Erythroblast (primary cell): ENCODE data around the gene KRT33B.

Experiments used
- DNase-seq, 2 experiments: peaks; one replicate each; lab custom pipeline; 2025; lab: John Stamatoyannopoulos, UW
- GATA1 ChIP-seq: IDR thresholded peaks from 2 replicates; pipeline ENCODE4 v1.6.1; 2011; ENCODE audit warnings: low read depth, mild to moderate bottlenecking, control low read depth, low read length, moderate library complexity
- POLR2A ChIP-seq: IDR thresholded peaks from 2 replicates; pipeline ENCODE4 v1.6.1; 2011; ENCODE audit warnings: mild to moderate bottlenecking, low read length

Gene KRT33B

GRCh38 chr17:41332239-41332638, 37.4 kb downstream of the KRT33B start:
- TF ChIP-seq POLR2A, result no peak
- TF ChIP-seq GATA1, result no peak
- DNase-seq, result no peak

- no peak for TF ChIP-seq GATA1
- TF ChIP-seq POLR2A, result no peak
- DNase-seq, result no peak
Measured at GRCh38 chr17:41331606-41332005, 38.0 kb downstream of the KRT33B start.

GRCh38 chr17:41329279-41329948, 40.2 kb downstream of the KRT33B start:
- DNase-seq, result peak; percentile 25 to 38
- no peak for TF ChIP-seq GATA1
- no peak for TF ChIP-seq POLR2A

- no peak for DNase-seq
- TF ChIP-seq GATA1, result no peak
- TF ChIP-seq POLR2A, result no peak
Measured at GRCh38 chr17:41328207-41328606, 41.4 kb downstream of the KRT33B start.

DNA sequence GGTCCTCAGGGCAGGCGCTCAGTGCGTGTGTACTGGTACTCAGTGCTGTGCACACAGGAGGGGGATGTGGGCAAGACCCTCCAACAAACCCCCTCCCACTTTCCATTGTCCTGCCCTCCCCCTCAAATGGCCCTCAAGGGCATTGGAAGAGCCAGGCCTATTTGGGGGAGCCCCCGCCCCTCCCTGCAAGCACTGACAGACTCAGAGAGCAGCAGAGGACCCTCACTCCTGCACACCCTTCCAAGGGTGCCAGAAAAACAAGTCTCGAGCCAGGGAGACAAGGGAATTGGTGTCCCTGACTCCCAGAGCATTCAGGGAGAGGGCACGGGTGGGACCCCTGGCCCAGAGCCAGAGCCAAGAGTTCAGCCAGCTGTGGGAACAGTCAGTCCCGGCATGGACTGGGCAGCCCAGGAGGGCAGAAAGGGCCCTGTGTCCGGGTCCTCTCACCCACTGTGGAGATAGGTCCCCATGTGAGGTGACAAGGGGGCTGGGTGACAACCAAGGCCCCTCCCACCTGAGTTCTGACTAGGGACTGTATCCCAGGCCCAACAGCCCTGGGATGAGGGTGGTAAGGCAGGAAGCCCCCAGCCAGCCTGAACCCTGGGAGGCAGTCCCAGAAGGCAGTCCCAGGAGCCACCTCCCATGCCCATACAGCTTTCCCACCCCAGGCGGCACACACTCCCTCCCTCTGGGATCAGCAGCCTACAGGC, 42.0 kb downstream of the KRT33B start:
- TF ChIP-seq POLR2A, result no peak
- TF ChIP-seq GATA1, result no peak
- no peak for DNase-seq

DNA sequence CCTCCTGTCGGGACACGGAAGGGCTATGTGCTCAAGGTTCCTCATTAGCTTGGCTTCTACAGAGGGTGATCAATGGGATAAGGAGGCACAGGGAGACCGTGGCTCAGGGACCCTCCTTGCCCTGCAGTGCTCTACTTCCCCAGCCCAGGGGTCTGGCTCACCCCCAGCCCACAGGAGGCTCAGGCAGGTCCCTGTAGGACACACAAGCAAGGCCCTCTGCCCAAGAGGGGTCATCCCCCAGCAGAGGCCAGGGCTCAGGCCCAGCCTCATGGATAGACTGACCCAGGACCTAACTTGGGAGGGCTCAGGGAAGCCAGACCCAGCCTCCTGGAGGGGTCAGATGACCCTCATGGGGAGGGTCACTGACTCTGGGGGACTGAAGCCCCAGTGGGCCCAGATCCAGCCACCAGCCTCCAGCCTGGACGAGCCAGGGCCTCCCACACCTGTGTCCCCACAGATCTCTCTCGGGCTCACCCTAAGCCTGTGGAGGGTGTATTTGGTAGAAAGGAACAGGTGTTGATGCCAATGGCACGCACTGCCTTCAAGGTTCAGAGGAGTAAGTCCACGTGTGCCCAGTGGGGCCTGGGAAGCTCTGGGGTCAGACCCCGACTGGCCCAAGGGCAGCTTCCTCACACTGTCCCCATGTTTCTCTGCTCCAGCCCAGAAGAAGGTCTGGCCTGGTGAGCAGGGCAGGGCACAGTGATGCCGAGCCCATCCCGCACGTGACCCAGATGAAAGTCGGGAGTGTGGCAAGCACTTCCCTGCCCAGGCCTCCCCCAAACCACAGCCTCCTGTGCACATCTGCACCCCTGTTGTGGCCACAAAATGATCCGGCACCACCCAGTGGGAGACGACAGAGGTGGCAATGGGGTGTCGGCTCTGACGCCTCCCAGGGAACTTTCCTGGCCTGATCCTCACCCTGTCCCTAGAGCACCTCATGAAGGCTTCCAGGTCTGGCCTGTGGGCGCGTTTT, 43.2 kb downstream of the KRT33B start:
- no peak for DNase-seq
- TF ChIP-seq GATA1 (no peak), POLR2A (no peak)

GRCh38 chr17:41325611-41326010, 44.0 kb downstream of the KRT33B start:
- no peak for DNase-seq
- TF ChIP-seq POLR2A, result no peak
- no peak for TF ChIP-seq GATA1

DNA sequence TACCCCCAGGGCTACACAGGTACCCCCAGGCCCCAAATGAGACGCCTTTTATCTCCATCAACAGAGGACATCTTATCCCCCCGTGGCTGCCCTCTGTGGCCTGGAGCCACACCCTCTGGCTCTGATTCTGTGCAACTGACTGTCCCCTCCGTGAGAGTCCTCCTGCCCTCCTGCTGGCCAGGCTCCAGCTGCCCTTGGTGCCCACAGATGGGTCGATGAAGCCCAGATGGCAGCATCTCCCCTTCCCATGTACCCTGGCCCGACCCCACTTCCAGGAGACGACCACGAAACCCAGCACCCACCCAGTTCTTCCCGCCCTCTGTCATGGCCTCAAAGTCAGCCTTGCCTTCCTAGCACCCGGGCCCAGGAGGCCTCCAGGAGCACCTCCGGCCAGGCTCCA, 44.5 kb downstream of the KRT33B start:
- no peak for TF ChIP-seq GATA1
- TF ChIP-seq POLR2A, result no peak
- DNase-seq, result no peak

DNA sequence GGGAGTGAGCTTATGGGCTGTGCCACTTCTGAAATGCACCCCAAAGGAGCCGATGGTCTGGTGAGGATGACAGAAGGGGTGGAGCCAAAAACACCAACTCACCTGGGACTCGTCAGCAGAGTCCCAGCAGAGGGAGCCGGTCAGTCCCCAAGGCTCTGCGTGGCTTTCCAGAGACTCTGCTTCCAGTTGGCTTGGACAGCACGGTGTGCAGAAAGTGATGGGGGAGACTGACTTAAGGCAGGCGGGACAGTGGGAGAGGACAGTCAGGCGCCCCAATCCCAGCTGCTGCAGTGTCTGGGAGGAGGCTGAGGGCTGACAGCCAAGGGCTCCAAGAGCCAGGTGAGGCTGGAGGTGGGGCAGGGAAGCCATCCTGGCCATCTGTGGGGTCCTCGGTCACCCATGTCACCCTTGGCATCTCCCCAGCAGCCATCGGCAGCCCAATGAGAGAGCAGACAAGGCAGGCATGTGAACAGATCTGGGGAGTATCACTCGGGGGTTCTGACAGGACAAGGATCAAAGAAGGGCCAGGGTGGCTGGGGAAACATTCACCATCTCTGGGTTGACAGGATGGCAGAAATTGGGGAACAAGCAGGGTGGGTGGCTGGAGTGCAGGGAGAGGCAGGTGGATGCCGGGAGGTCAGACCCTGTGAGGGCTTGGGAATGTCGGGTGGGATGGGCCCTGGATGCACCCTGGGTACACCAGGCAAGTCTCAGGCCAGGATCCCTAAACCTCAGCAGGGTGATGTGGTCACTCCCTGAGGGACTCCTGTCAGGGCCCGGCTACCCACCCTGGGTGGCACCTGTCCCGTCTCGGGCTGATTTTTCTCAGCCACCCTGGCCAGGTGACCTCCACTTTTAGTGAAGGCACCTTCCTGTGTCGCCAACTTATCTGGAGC, 45.2 kb downstream of the KRT33B start:
- peak in 1 of 2 experiments; percentile 11 for DNase-seq
- TF ChIP-seq GATA1, result no peak
- TF ChIP-seq POLR2A, result no peak

GRCh38 chr17:41322903-41323895, 46.4 kb downstream of the KRT33B start:
- no peak for DNase-seq
- no peak for TF ChIP-seq GATA1
- TF ChIP-seq POLR2A, result no peak

- DNase-seq, result peak; percentile 10 to 13
- TF ChIP-seq GATA1 (no peak), POLR2A (no peak)
Measured at GRCh38 chr17:41322094-41322902, 47.3 kb downstream of the KRT33B start.

DNA sequence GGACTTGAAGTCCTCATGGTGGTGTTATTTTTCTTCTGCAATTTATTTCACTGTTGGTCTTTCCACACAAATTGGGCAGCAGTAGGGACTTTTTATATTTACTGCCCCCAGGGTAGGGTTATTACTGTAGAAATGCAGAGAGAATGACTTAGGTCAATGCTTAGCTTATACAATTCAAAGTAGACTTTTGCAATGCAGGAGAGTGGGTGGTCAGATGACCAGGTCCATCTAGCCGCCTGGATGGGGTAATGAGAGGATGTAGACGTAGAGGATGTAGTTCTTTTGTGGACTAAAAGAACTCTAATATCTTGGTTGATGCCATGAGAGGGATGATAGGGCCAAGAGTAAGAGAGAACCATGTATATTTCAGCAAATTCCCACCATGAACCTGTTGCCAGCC, 51.4 kb downstream of the KRT33B start:
- no peak for TF ChIP-seq POLR2A
- no peak for TF ChIP-seq GATA1
- DNase-seq, result no peak
